ENCODE data around the gene PRIM2.
"Not testable (repeated sequence)": the region's sequence is repeated elsewhere in the genome, so short reads cannot be mapped to it uniquely, and the experiment has no call there.

Gene PRIM2

DNA sequence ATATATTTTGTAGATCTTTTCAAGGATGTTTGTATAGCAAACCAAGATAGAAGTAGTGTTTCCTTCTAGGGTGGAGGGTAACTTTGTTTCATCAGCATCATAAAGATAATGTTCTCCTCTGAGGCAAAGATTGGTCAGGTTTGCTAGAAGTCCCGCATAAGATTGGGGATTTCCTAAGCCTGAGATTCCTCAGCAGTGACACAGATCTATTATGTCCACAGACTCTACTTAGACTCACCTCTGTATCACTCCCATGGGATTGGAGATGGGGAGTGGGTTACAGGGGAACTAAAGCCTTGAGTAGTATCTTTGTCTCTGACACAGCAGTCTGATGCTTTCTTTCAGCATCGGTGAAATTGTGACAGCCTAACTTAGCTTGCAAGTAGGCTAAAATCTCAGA is 341.1 kb downstream of the PRIM2 start:
- DNase-seq, result not testable (repeated sequence)

DNA sequence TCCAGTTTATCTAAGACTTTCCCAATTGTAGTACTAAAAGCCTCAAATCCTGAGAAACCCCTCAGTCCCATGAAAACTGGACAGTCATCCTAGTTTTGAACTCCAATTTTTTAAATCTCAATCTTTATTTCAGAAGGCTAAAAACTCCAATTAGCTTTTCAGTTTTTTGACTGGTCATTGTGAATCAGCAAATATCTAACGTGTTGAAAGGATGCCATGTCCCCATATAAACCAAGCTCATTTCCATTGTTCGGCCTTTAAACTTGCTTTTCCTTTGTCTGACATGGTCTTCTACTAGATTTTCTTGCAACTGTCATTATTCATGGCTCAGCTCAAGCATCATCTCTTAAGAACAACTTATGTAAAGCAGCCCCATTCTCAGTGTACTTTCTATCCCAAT is 342.4 kb downstream of the PRIM2 start:
- DNase-seq, result not testable (repeated sequence)

DNA sequence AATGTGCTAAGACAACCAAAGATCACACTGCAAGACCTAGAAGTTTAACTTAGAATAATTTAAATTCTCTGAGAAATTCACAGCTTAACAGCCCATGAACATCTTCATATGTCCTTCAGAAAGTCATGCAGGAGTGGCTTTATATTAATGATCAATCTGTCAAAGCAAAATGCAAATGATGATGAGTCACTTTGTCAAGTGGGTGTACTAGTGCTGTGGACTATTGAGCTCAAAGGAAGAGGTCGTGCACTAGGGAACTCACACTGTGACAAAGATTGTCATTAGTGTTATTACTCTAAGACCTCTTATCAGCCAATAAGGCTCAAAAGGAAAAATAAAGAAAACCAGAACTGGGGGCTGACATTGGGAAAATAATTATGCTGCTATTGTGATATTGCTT is 343.5 kb downstream of the PRIM2 start:
- not testable (repeated sequence) for DNase-seq

DNA sequence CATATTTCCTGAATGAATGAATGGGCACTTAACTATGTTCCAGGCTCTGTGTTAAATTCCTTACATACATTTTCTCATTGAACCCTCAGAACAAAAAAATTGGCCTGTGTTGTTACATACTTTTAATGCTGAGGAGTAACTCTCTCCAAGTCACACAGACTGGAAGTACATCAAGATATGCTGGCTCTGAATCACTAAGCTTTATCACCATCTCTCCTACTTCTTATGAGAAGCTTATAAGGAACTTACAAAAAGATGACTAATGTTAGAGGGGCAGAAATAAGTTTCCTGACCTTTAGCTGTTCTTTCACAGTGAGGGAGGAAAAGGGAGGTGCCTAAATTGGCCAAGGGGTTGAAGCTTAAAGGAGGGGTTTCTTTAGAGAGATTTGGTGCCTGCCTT is 350.7 kb downstream of the PRIM2 start:
- not testable (repeated sequence) for DNase-seq

GRCh38 chr6:57671237-57671636 is 353.8 kb downstream of the PRIM2 start:
- not testable (repeated sequence) for DNase-seq

- not testable (repeated sequence) for DNase-seq
Observed at GRCh38 chr6:57671937-57672627, 354.7 kb downstream of the PRIM2 start.

- not testable (repeated sequence) for DNase-seq
Observed at GRCh38 chr6:57673281-57673680, 355.9 kb downstream of the PRIM2 start.

DNA sequence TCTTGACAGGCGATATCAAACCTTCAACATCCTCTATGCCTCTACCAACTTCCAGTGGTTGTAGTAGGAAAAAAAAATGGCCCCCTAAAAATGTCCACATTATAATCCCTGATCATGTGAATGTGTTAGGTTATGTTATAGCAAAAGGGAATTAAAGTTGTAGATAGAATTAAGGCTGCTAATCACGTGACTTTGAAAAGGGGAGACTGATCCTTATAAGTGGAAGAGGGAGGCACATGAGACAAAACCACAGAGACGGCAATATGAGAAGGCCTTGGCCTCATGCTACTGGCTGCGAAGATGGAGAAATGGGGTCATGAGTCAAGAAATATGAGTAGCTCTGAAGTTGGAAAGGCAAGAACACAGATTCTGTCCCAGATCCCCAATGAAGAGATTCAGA is 358.0 kb downstream of the PRIM2 start:
- DNase-seq, result not testable (repeated sequence)

GRCh38 chr6:57696382-57696781 is 379.0 kb downstream of the PRIM2 start:
- DNase-seq, result not testable (repeated sequence)

All from CD4-positive, alpha-beta T cell treated with Interleukin-12 subunit alpha and Interleukin-12 subunit beta, for 1 hour (primary cell).